Eye (tissue), 1 donor: ENCODE measurements around the gene OR1B1.
"Not testable (repeated sequence)": the region's sequence is repeated elsewhere in the genome, so short reads cannot be mapped to it uniquely, and the experiment has no call there.

Source experiments
- DNase-seq: peaks from one replicate; pipeline ENCODE4 v3.0.0-alpha.2; 2015

OR1B1 gene

DNA sequence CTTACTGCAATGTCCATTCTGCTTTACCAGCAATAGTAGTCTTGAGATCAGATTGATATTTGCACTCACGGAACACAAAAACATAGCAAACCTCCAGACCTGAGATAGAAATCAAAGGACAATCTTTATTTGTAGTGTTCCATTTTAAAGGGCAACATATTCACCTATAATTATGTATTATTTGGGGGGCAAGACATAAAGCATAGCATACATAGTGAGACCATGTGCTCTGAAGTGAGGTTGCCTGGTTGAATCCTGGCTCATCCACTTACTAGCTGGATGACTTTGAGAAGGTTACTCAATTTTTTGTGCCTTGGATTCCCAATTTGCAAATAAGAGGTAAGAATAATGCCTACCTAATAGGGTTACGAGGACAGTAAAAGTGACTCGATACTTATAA, at the start of gene OR1B1:
TSS of gene OR1B1 (minus strand) at position 101 of the 400 bp plus-strand sequence.
- no peak for DNase-seq

DNA sequence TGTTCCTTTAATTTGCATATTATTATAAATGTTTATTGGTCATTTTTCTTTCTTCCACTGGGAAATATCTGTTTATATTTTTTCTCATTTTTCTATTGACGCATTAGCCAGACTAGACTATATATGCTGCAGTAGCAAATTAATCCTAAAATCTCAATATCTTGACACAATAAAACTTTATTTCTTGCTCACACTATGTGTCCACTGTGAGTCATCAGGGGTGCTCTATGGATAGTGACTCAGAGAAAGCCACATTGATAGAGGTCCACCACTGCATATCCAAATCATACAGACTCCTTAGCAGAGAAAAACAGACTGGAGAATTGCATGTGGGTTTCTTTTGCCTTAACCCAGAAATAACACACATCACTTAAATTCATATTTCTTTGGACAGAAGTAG, 38.3 kb upstream of the OR1B1 start:
- no peak for DNase-seq

DNA sequence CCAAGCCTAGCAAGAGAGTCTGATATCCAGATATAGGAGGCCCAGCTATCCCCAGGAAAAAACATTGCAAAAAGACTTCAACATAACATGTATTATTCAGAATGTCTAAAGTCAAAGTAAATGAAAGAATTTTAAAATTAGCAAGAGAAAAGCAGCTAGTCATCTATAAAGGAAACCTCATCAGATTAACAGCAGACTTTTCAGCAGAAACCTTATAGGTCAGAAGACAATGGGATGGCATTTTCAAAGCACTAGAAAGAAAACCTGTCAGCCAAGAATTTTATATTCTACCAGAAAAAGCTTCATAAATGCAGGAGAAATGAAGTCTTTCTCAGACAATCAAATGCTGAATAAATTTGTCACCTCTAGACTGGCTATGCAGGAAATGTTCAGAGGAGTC, 27.4 kb upstream of the OR1B1 start:
- no peak for DNase-seq

DNA sequence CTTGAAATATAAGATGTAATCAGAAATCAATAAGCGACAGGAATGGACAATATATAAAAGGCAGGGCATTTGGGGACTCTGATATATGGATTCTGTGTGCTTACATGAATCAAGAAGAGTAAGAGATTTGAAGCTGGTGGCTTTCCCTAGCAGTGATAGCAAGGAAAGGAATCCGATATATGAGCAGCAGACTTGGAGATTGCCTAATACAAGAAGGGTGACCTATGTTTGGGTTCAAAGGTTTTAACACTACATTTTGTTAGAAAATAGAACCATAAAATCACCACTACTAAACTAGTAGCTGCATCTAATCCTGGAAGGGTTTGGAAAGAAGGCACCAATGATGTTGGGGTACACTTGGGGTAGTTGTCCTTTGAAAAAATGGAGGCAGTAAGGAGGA, 15.1 kb upstream of the OR1B1 start:
- no peak for DNase-seq

DNA sequence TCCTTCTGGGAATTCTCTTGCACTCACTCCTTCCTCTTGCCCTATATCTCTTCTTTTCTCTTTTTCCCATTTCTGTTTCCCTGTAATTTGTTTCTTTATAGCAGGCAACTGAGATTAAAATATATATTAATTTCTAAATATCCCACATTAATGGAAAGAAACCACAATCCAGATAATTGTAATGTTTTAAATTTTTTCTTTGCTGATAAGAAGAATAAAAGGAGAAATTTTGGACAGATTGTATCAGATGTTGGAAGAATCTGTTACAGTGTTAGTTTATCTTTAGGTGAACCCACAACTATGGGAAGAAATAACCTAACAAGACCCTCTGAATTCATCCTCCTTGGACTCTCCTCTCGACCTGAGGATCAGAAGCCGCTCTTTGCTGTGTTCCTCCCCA, 4.0 kb upstream of the OR1B1 start, which contains the start of gene OR1L1:
TSS of gene OR1L1 (plus strand) at position 301 of the 400 bp plus-strand sequence. CDS start at position 301, 0 bp downstream.
- no peak for DNase-seq

DNA sequence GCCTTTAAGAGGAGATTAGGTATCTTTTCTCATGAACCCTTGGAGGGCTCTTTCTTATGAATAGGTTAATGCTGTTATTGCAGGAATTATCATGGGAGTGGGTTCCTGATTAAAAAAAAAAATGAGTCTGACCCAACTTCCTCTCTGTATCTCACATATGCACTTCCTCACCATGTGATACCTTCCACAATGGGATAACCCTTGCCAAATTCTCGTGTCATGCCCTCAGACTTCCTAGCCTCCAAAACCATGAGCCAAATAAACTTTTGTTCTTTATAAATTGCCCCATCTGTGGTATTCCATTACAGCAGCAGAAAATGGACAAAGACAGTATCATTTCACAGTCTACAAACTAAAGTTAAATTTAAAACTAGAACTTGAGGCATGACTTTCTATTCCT, 1.0 kb downstream of the OR1B1 start:
- DNase-seq: no peak

DNA sequence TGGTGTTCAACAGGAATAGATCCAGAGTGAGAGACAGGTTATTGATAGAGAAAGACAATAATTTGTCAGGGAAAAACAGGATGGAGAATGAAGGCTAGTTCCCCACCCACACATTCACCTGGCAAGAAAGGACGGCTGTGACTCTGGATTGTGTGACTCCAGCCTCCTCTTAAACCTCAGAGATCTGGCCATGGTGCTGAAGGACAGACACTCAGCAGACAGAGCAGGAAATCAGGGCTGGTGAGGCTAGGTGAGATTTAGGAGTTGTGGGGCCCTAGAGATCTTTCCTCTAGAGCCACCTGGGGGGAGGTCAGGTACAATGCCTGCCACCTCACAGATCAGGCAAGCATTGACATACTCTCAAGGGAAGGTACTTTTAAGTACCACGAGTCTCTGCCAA, 15.2 kb downstream of the OR1B1 start:
- DNase-seq: no peak

DNA sequence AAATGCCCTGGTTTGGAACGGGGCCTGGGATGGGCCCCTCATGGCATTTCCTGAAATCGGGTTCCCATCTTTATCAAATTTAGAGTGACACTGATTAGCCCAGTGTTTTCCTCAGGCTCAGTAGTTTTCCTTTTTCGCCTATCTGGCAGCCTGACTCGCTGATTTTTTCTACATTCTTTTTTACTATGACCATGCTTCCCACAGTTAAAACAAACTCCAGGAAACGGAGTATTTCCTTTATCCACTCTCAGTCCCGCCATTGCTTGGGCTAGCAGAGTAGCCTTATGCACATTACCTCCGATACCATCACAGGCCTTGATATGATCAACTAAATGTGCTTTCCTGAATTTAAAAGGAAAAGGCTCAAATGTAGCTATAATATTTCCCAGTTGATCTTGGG, 37.4 kb downstream of the OR1B1 start:
- no peak for DNase-seq

DNA sequence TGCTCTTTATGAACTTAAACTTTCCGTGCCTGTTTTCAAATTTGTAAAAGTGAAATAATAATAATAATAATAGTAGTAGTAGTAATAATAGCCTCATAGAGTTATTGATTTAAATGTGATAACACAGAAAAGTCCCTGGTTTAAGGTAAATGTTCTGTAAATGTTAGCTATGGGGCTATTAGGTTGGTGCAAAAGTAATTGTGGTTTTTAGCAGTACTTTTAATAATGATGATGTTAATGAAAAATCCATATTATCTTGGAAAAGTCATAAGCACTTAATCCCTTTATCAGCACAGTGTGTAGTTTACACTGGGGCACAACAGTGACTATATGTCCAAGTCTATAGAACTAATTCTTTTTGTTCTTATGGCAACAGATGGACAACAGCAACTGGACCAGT, 43.1 kb downstream of the OR1B1 start, which contains the start of gene OR1Q1:
TSS of gene OR1Q1 (plus strand) at position 377 of the 400 bp plus-strand sequence. CDS start at position 377, 0 bp downstream.
- DNase-seq: no peak

DNA sequence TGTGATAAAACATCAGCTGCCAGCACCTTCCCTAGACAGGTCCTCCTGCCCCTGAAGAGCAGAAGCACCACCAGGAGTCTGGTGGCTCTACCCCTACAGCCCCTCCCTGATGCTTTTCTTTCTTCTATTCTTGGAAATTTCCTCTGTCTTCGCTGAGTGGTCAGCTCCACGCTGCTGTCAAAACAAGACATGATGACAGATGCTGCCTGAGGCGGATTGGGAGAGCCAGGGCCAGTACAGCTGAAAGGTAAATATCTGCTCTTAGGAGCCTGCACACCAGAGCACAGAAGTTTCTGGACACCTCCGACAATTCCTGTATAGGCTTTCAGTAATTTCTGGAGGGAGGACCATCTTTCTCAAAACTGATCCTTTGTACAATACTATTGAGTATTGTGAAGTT, 47.6 kb downstream of the OR1B1 start:
- no peak for DNase-seq

DNA sequence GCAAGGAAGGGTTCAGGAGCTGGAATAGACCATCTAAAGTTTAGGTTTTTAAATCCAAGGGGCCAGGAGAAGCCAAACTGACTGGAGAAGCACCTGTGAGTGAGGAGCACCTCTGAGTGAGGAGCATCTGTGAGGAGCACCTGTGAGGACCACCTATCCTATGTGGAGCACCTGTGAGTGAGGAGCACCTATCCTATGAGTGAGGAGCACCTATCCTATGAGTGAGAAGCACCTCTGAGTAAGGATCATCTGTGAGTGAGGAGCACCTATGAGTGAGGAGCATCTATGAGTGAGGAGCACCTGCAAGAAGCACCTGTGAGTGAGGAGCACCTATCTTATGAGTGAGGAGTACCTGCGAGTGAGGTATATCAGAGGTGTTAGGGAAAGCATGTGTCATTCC, 50.8 kb downstream of the OR1B1 start:
- no peak for DNase-seq

DNA sequence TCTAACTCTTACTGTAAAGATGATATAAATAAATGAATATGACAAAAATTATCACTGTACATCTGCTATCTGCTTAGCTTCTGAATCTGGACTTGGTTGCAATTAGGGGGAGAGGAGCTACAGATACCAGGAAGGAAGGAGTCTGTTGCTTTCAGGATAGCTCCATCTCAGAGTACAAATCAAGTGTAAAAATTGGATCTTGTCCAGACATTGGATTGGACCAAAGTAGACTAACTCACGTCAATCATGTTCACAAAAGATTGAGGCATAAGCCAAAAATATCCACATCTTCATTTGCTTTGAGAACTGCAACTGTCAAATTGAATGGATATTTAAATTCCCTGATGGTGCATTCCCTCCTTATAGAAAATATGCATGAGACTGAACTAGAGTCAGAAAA, 51.7 kb downstream of the OR1B1 start:
- DNase-seq: no peak

DNA sequence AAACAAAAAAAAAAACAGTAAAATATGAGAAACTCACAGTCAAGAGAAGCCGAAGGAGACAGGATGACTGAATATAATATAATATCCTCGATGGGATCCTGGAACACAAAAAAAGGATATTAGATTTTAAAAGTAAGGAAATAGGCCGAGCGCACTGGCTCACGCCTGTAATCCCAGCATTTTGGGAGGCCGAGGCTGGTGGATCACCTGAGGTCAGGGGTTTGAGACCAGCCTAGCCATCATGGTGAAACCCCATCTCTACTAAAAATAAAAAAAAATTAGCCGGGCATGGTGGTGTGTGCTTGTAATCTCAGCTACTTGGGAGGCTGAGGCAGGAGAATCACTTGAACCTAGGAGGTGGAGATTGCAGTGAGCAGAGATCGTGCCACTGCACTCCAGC, 74.1 kb downstream of the OR1B1 start, which contains the start of gene OR1L8:
TSS of gene OR1L8 (minus strand) at position 101 of the 400 bp plus-strand sequence. CDS start 14,907 bp downstream, outside the sequence.
- not testable (repeated sequence) for DNase-seq

DNA sequence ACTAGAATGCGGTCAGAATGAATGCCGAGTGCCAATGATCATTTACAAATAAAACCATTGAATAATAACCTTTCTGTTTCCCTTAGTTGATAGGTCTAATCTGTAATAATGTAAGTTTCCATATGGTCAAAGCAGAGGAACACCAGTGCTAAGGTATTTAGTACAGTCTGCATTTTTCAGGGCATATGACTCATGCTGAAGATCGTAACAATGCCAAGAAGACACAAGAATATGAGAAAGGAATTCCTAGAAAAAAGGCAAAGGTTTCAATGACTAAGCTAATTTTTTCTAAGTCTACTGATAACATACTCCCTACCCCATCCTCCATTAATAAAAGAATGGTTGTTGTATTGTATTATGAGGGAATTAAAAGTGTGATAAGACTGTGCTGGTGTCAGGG, 77.1 kb downstream of the OR1B1 start:
- no peak for DNase-seq

DNA sequence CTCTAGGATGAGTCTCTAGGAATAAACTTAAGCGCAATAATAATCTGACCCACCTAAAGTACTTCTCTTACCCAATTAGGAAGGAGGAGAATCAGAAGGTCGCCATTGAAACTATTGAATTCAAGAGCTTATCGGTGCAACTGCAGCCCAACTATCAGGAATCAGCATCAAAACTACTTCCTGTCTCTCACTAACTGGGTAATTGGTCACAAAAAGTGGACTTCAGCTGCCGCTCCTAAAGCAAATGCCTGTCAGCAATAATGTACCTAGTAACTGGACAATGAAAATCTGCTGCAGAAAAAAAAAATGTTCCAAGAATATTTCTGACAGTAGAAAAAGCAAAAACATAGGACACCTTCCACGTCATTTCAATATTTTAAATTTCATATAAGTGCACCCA, 77.6 kb downstream of the OR1B1 start:
- DNase-seq: no peak
